CD4-positive, alpha-beta T cell (primary cell): ENCODE measurements around the gene EPHB1. TPM values are rescaled to one million over a fixed set of nuclear protein-coding genes. Genes with fewer than 3 reads are reported as not detected.

Experiments
- ATAC-seq: fragments of 200-7000 bp; cut with Tn5 transposase; one replicate; pipeline ENCODE4 v1.10.0; 2022; ENCODE audit warnings: mild to moderate bottlenecking; ENCODE audit not compliant: poor library complexity
- CTCF ChIA-PET: fragments of 350-600 bp; sonication (Branson Sonifier 250); formaldehyde crosslinking; loops from one replicate; lab custom pipeline; 2021; ENCODE audit warnings: antibody characterized with exemption, inconsistent platforms; lab: Charles Lee
- POLR2A ChIA-PET: fragments of 350-600 bp; sonication (Branson Sonifier 250); formaldehyde crosslinking; loops from one replicate; lab custom pipeline; 2021; ENCODE audit warnings: antibody characterized with exemption, inconsistent platforms; lab: Charles Lee
- DNase-seq, 14 experiments: peaks; one replicate each; pipeline ENCODE4 v3.0.0-alpha.2; 2013 to 2020; ENCODE audit warnings: mixed read lengths in 2 of 14
- H3K27ac ChIP-seq, 2 donors: one replicate each; pipeline versions ENCODE4 v1.5.1 to v1.7.0; 2013; ENCODE audit warnings: low read length in 2 of 2, low read depth in 1 of 2, mild to moderate bottlenecking in 1 of 2
- H3K27me3 ChIP-seq, 2 experiments: 1 replicate in 1 of 2; 2 replicates in 1 of 2; pipeline versions ENCODE4 v1.6.1 to v1.7.0; 2013; ENCODE audit warnings: low read length in 2 of 2, control low read depth in 1 of 2, mild to moderate bottlenecking in 1 of 2, moderate library complexity in 1 of 2; ENCODE audit not compliant: insufficient read depth in 2 of 2, control insufficient read depth in 1 of 2
- H3K36me3 ChIP-seq: one replicate; pipeline ENCODE4 v1.6.1; 2013; ENCODE audit warnings: low read length, control low read depth; ENCODE audit not compliant: insufficient read depth
- H3K4me1 ChIP-seq: one replicate; pipeline ENCODE4 v1.6.1; 2013; ENCODE audit warnings: low read length, control low read depth; ENCODE audit not compliant: insufficient read depth
- H3K4me3 ChIP-seq: one replicate; pipeline ENCODE4 v1.5.1; 2013; ENCODE audit warnings: mild to moderate bottlenecking, low read length, moderate library complexity
- H3K9me3 ChIP-seq, 2 experiments: 1 replicate in 1 of 2; 2 replicates in 1 of 2; pipeline versions ENCODE4 v1.6.1 to v1.7.0; 2013; ENCODE audit warnings: low read length in 2 of 2, mild to moderate bottlenecking in 2 of 2, control low read depth in 1 of 2, moderate library complexity in 1 of 2; ENCODE audit not compliant: control insufficient read depth in 1 of 2, insufficient read depth in 1 of 2
- H3K27ac Mint-ChIP-seq: one replicate; pipeline ENCODE4 v1.8.0; 2020; ENCODE audit warnings: mixed read lengths
- H3K27me3 Mint-ChIP-seq: one replicate; pipeline ENCODE4 v1.8.0; 2021; ENCODE audit warnings: mixed read lengths
- H3K36me3 Mint-ChIP-seq: one replicate; pipeline ENCODE4 v1.8.0; 2021; ENCODE audit warnings: low read depth, mixed read lengths
- H3K4me1 Mint-ChIP-seq: one replicate; pipeline ENCODE4 v1.8.0; 2021; ENCODE audit warnings: low read depth, mixed read lengths
- H3K4me3 Mint-ChIP-seq: one replicate; pipeline ENCODE4 v1.8.0; 2020; ENCODE audit warnings: mild to moderate bottlenecking, mixed read lengths
- H3K9me3 Mint-ChIP-seq: one replicate; pipeline ENCODE4 v1.8.0; 2020; ENCODE audit warnings: mixed read lengths
- CTCF ChIP-seq: fragments of 200-600 bp; IDR thresholded peaks from one replicate; pipeline ENCODE4 v1.8.0; 2022; ENCODE audit warnings: antibody characterized with exemption, mild to moderate bottlenecking
- intact Hi-C, 2 experiments: fragments of 100-400 bp; cut with DNase I in 1 of 2; cut with micrococcal nuclease in 1 of 2; formaldehyde crosslinking; loops; one replicate each; pipeline versions ENCODE4 v1.15.1 to v1.9.0; 2023 to 2025; cut with DNase I, micrococcal nuclease
- total RNA-seq, 174 experiments: library from RNA in 2 of 174; stranded (reverse) in 2 of 174; gene quantifications; one replicate each; pipeline ENCODE4 v1.2.3 and lab custom pipeline; 2021 to 2026

Gene EPHB1
- total RNA-seq, 2 experiments from 2014 or later = 0.08 to 0.49 TPM

GRCh38 chr3:134955874-134956273 is 160.8 kb downstream of the EPHB1 start:
- POLR2A ChIA-PET = no interaction called here
- H3K36me3 Mint-ChIP-seq = no peaks in the 10 kb centered on the region
- TF ChIP-seq CTCF = no peak
- no peaks in the 10 kb centered on the region for H3K9me3 ChIP-seq
- CTCF ChIA-PET = no interaction called here
- no peak overlapping the region for H3K4me3 Mint-ChIP-seq
- DNase-seq (no peak), ATAC-seq (no peak)
- peaks cover 0 to 2% of the 10 kb centered on the region in 2 experiments for H3K27me3 ChIP-seq
- no peaks in the 10 kb centered on the region for H3K4me1 Mint-ChIP-seq
- H3K27ac Mint-ChIP-seq = no peak overlapping the region
- no peak overlapping the region for H3K4me3 ChIP-seq
- H3K27ac ChIP-seq = no peak overlapping the region
- no peaks in the 10 kb centered on the region for H3K27me3 Mint-ChIP-seq
- H3K9me3 Mint-ChIP-seq = no peaks in the 10 kb centered on the region
- H3K4me1 ChIP-seq = no peaks in the 10 kb centered on the region
- no peaks in the 10 kb centered on the region for H3K36me3 ChIP-seq
- intact Hi-C loops = no loop called here

GRCh38 chr3:134956395-134956794 is 161.3 kb downstream of the EPHB1 start:
- ATAC-seq = no peak
- POLR2A ChIA-PET = no interaction called here
- intact Hi-C loops = no loop called here
- H3K9me3 ChIP-seq = no peaks in the 10 kb centered on the region
- no peaks in the 10 kb centered on the region for H3K4me1 Mint-ChIP-seq
- H3K27me3 ChIP-seq = peaks cover 0 to 2% of the 10 kb centered on the region in 2 experiments
- H3K27ac ChIP-seq = no peak overlapping the region
- H3K27ac Mint-ChIP-seq = no peak overlapping the region
- no peaks in the 10 kb centered on the region for H3K27me3 Mint-ChIP-seq
- H3K36me3 Mint-ChIP-seq = no peaks in the 10 kb centered on the region
- H3K9me3 Mint-ChIP-seq = no peaks in the 10 kb centered on the region
- DNase-seq = no peak
- H3K4me1 ChIP-seq = no peaks in the 10 kb centered on the region
- TF ChIP-seq CTCF = no peak
- CTCF ChIA-PET = no interaction called here
- H3K4me3 Mint-ChIP-seq = no peak overlapping the region
- H3K4me3 ChIP-seq = no peak overlapping the region
- no peaks in the 10 kb centered on the region for H3K36me3 ChIP-seq

GRCh38 chr3:134956844-134957243 is 161.8 kb downstream of the EPHB1 start:
- POLR2A ChIA-PET = no interaction called here
- Mint-ChIP-seq H3K27me3 (no peaks in the 10 kb centered on the region), H3K4me1 (no peaks in the 10 kb centered on the region), H3K27ac (no peak overlapping the region), H3K36me3 (no peaks in the 10 kb centered on the region), H3K9me3 (no peaks in the 10 kb centered on the region), H3K4me3 (no peak overlapping the region)
- no peak for TF ChIP-seq CTCF
- no peak for DNase-seq
- CTCF ChIA-PET = no interaction called here
- Histone ChIP-seq H3K27ac (no peak overlapping the region), H3K9me3 (no peaks in the 10 kb centered on the region), H3K4me1 (no peaks in the 10 kb centered on the region), H3K4me3 (no peak overlapping the region), H3K36me3 (no peaks in the 10 kb centered on the region), H3K27me3 (peaks cover 0 to 2% of the 10 kb centered on the region in 2 experiments)
- no peak for ATAC-seq
- intact Hi-C loops = no loop called here
